Small intestine (tissue), 7 donors: ENCODE measurements around the gene USF3. TPM values are rescaled to one million over a fixed set of nuclear protein-coding genes. Genes with fewer than 3 reads are reported as not detected.
A peak's percentile ranks its signal among the peaks of the same experiment; 100 is the strongest.

Experiments used
- DNase-seq, 2 donors: peaks; one replicate each; pipeline versions ENCODE4 v3.0.0 to v3.0.0-alpha.2; 2013
- FAIRE-seq: peaks from 2 replicates; lab custom pipeline; 2012; peaks lifted over from hg19 to GRCh38; lab: Jason Lieb, UNC
- H3K27ac ChIP-seq, 3 donors: one replicate each; pipeline ENCODE4 v1.5.1; 2013; ENCODE audit warnings: low read length in 2 of 3, mild to moderate bottlenecking in 2 of 3, control low read depth in 1 of 3, inconsistent platforms in 1 of 3, low read depth in 1 of 3, moderate library complexity in 1 of 3
- H3K27me3 ChIP-seq, 3 donors: one replicate each; pipeline ENCODE4 v1.6.1; 2013; ENCODE audit warnings: low read length in 3 of 3, inconsistent platforms in 1 of 3; ENCODE audit not compliant: control insufficient read depth in 3 of 3, insufficient read depth in 3 of 3
- H3K36me3 ChIP-seq, 3 donors: one replicate each; pipeline ENCODE4 v1.6.1; 2013; ENCODE audit warnings: low read length in 3 of 3, inconsistent platforms in 1 of 3, low read depth in 1 of 3, mild to moderate bottlenecking in 1 of 3, moderate library complexity in 1 of 3; ENCODE audit not compliant: control insufficient read depth in 3 of 3, insufficient read depth in 2 of 3
- H3K4me1 ChIP-seq, 3 donors: one replicate each; pipeline ENCODE4 v1.6.1; 2013; ENCODE audit warnings: low read length in 2 of 3, inconsistent platforms in 1 of 3, low read depth in 1 of 3, mild to moderate bottlenecking in 1 of 3, moderate library complexity in 1 of 3; ENCODE audit not compliant: control insufficient read depth in 3 of 3, insufficient read depth in 2 of 3
- H3K4me3 ChIP-seq, 3 donors: one replicate each; pipeline ENCODE4 v1.5.1; 2013; ENCODE audit warnings: low read length in 3 of 3, control low read depth in 1 of 3, inconsistent platforms in 1 of 3, low read depth in 1 of 3, mild to moderate bottlenecking in 1 of 3, moderate library complexity in 1 of 3
- H3K9me3 ChIP-seq, 2 donors: one replicate each; pipeline ENCODE4 v1.6.1; 2013; ENCODE audit warnings: low read depth in 1 of 2, low read length in 1 of 2; ENCODE audit not compliant: control insufficient read depth in 2 of 2, insufficient read depth in 1 of 2
- WGBS, 3 donors: extraction: QIAGEN DNeasy Blood & Tissue Kit; methylation state at CpG; one replicate each; pipeline ENCODE4 v1.1.7; 2013; 5-methylcytosine and 5-hydroxymethylcytosine counted together
- polyA plus RNA-seq, 4 donors: library from polyadenylated mRNA; stranded (reverse) in 3 of 4; unstranded in 1 of 4; fragments of 200-250 nt in 3 of 4; fragments of 120-200 nt in 1 of 4; gene quantifications; one replicate each; pipeline versions ENCODE4 v1.2.1 to v1.2.3, GENCODE V29; 2013
- donor health status: healthy with polysubstance abuse.
- donor health status: control.
- donor health status: control.
- donor health status: Bipolar disorder and iron deficiency.
- donor health status: healthy.

Gene USF3
- polyA plus RNA-seq, 4 donors = 3.2 to 17.2 (median 7.4) TPM

DNA sequence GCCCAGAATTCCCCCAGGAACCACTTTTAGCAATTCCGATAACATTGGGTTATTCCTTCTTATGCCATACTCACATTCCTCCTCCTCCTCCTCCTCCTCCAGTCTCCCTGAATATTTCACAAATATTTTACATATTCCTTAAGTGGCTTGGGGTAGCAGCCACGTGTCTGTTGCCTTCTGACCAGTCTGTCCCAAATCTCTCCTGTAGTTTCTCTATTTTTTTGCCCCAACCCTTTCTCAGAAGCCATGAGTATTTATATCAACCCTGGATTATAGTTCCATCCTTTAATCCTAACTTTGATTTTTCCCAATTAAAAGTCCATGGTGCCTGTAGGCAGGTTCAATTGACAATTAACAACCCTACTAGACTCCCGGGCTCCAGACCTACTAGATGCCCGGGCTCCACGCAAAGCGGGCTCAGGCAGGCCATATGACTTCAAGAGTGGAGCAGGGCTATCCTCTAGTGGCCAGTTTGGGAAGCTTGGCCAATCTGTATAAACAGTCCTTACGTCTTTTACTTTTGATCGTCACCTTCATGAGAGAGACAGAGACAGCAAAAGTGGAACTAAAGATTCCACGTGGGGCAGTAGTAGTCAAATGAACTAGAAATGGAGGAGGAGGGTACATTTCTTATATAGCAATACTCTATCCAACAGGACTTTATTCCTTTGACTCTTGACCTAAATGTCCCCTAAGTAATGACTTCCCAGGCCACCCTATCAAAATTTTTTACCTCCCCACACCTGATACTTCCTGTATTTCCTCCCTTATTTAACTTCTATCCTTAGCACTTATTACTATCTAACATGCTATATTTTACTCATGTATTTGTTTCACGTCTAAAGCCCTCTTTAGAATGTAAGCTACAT lies 69.7 kb downstream of the USF3 start:
- no peak overlapping the region for H3K4me3 ChIP-seq

GRCh38 chr3:113625834-113626233 lies 70.6 kb downstream of the USF3 start:
- Histone ChIP-seq H3K9me3 (no peaks in the 10 kb centered on the region), H3K27ac (no peak overlapping the region), H3K36me3 (peaks cover 0 to 5% (median 1%) of the 10 kb centered on the region in 3 donors), H3K4me3 (no peak overlapping the region), H3K27me3 (no peaks in the 10 kb centered on the region), H3K4me1 (peaks cover 0 to 2% (median 0%) of the 10 kb centered on the region in 3 donors)
- no peak for DNase-seq
- whole genome bisulfite sequencing, 3 donors = 74 to 90% (median 79%) methylated on average over 12 of the region's 12 CpGs
- no peak for FAIRE-seq

More for the DNA sequence above, 69.7 kb downstream of the USF3 start:
- Histone ChIP-seq H3K4me1 (peaks cover 0 to 2% (median 0%) of the 10 kb centered on the region in 3 donors), H3K36me3 (peaks cover 0 to 5% (median 1%) of the 10 kb centered on the region in 3 donors), H3K9me3 (no peaks in the 10 kb centered on the region), H3K27ac (no peak overlapping the region), H3K27me3 (no peaks in the 10 kb centered on the region)
- DNase-seq (peak; percentile 58 to 61), FAIRE-seq (no peak)
- 29 to 35% (median 33%) methylated on average over 10 of the region's 10 CpGs for WGBS, 3 donors

DNA sequence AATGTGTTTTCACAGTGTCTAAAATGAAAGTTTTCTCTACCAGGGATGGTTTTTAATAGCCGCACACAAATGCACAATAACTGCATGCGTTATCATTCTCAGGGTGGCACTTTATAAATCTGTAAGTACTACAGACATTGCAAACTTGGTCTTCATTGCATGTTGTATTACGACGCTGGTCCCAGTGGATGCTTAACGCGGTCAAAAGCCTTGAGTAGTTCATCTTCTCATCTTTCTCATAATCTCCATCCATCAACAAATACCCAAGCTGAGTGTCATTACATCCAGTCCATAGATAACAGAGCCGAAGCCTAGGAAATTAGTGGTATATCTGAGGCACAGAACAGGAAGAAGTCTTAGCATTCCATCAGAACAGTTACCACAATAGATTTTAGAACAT lies 72.6 kb downstream of the USF3 start:
- Histone ChIP-seq H3K36me3 (peaks cover 0 to 5% (median 1%) of the 10 kb centered on the region in 3 donors), H3K4me1 (no peaks in the 10 kb centered on the region), H3K4me3 (no peak overlapping the region), H3K27ac (no peak overlapping the region), H3K9me3 (no peaks in the 10 kb centered on the region), H3K27me3 (no peaks in the 10 kb centered on the region)
- no peak for DNase-seq
- WGBS, 3 donors = 90 to 96% (median 94%) methylated on average over 7 of the region's 7 CpGs
- no peak for FAIRE-seq

- WGBS, 3 donors = 68 to 91% (median 88%) methylated on average over 19 of the region's 19 CpGs
- FAIRE-seq (no peak), DNase-seq (no peak)
Observed at GRCh38 chr3:113623324-113623723, 73.1 kb downstream of the USF3 start.

DNA sequence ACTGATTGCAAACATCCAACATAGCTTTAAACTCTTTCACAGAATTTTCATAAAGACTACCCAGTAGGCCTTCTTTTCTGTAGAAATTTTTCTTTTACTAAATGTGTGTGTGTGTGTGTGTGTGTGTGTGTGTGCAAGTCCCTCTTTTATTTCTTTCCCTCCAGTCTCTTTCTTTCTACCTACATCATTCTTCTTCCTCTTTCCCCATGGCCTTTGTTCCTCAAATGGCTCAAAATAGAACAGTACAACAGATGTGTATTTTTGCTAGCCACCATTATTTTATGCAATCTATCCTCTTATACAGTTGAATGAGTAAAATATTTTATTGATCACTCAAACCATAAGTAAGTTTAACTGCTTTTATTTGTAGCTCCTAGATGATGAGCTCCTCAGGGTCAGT lies 76.4 kb downstream of the USF3 start:
- Histone ChIP-seq H3K4me3 (no peak overlapping the region), H3K27me3 (no peaks in the 10 kb centered on the region), H3K9me3 (no peaks in the 10 kb centered on the region), H3K4me1 (no peaks in the 10 kb centered on the region), H3K36me3 (no peaks in the 10 kb centered on the region), H3K27ac (no peak overlapping the region)
- no peak for DNase-seq
- FAIRE-seq = no peak

More at GRCh38 chr3:113623324-113623723, 73.1 kb downstream of the USF3 start:
- no peaks in the 10 kb centered on the region for H3K9me3 ChIP-seq
- H3K36me3 ChIP-seq = peaks cover 0 to 5% (median 1%) of the 10 kb centered on the region in 3 donors
- no peaks in the 10 kb centered on the region for H3K4me1 ChIP-seq
- H3K4me3 ChIP-seq = no peak overlapping the region
- no peak overlapping the region for H3K27ac ChIP-seq
- H3K27me3 ChIP-seq = no peaks in the 10 kb centered on the region

DNA sequence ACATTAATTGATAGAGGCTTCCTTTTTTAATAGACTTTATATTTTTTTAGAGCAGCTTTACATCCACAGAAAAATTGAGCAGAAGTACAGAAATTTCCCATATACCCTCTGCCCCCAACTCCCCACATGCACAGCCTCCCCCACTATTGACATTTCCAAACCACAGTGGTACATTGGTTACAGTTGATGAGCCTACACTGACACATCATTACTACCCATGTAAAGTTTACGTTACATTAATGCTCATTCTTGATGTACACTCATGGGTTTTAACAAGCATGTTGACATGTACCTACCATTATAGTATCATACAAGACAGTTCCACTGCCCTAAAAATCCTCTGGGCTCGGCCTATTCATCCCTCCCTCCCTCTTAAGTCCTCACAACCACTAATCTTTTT lies 78.7 kb downstream of the USF3 start:
- no peak overlapping the region for H3K4me3 ChIP-seq
- no peaks in the 10 kb centered on the region for H3K4me1 ChIP-seq
- FAIRE-seq (no peak), DNase-seq (no peak)
- no peak overlapping the region for H3K27ac ChIP-seq
- no peaks in the 10 kb centered on the region for H3K27me3 ChIP-seq
- 91 to 93% (median 92%) methylated on average over 2 of the region's 2 CpGs for WGBS, 3 donors
- H3K36me3 ChIP-seq = no peaks in the 10 kb centered on the region
- no peaks in the 10 kb centered on the region for H3K9me3 ChIP-seq

- WGBS, 3 donors = 76 to 94% (median 91%) methylated on average over 4 of the region's 4 CpGs
- no peak overlapping the region for H3K4me3 ChIP-seq
- no peaks in the 10 kb centered on the region for H3K27me3 ChIP-seq
- FAIRE-seq (no peak), DNase-seq (no peak)
- H3K27ac ChIP-seq = no peak overlapping the region
- H3K9me3 ChIP-seq = no peaks in the 10 kb centered on the region
- H3K36me3 ChIP-seq = no peaks in the 10 kb centered on the region
- H3K4me1 ChIP-seq = no peaks in the 10 kb centered on the region
Observed at GRCh38 chr3:113615976-113616375, 80.5 kb downstream of the USF3 start.

DNA sequence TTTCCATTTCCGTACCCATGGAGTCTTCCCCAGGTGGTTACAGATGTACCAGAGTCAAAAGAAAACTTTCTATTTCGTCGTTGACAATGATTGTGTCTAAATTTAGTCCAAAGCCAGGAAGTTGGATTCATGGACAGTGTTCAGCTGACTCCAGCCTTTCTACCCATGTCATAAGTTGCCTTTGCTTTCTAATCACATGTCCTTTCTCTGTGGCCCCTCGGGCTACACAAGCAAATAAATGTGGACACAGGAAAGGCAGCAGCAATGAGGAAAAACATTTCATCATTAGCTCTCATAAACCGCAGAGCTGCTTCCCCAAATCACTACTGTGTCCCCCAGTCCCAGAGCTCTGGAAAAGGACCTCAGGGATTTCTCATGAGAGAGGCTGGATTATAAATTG lies 82.0 kb downstream of the USF3 start:
- no peak for DNase-seq
- no peaks in the 10 kb centered on the region for H3K4me1 ChIP-seq
- H3K36me3 ChIP-seq = peaks cover 0 to 1% (median 0%) of the 10 kb centered on the region in 3 donors
- WGBS, 3 donors = 65 to 84% (median 74%) methylated on average over 5 of the region's 5 CpGs
- H3K27ac ChIP-seq = no peak overlapping the region
- no peaks in the 10 kb centered on the region for H3K9me3 ChIP-seq
- H3K27me3 ChIP-seq = no peaks in the 10 kb centered on the region
- FAIRE-seq = no peak
- H3K4me3 ChIP-seq = no peak overlapping the region
